ENCODE results near the gene TMIE.

DNA sequence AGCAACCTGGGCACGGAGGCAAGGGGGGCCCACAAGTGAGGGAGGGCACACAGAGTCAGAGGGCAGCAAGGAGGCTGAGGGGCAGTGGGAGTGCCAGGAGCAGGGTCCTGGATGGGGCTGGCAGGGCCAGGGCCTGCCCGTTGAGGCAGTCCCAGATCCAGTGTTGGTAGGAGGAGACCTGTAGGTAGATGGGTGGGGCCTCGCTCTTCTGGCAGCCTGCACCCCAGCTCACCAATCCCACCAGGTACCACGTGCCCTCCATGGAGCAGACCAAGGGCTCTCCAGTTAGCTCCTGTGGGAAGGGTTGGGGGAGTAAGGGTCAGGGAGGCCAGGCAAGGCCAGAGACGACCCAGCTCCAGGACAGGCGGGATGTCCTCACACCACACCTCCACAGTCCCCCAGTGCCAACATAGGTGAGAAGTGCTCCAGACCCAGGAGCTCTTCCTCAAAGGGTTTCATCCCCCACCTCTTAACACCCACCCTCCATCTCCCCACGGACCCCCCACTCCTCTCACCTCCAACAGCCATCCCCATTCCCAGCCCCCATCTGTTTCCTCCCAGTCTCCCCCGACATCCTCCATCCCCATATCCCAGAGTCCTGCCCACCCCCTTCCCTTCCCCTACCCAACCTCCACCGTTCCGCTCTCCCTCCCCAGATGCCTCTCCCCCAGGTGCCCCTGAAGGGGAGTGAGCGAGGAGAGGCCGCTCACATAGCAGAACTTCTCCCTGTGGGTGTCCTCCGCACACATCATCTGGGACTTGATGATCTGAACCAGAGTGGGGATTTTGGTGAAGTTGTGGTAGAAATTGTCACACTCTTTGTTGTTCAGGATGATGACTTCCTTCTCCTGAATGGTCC lies 11.2 kb downstream of the TMIE start:
- TF ChIP-seq POLR2AphosphoS5 (IDR thresholded peaks at IDR 0.05) (no peak), CTCF (IDR thresholded peaks at IDR 0.05) (no peak), POLR2A (IDR thresholded peaks at IDR 0.05) (no peak)
